GM19099 (cell line): ENCODE data around the gene RAB1A.

Source experiments
- POLR2A ChIP-seq: IDR thresholded peaks from 3 replicates; pipeline ENCODE4 v1.6.1; 2011; ENCODE audit warnings: low read depth; ENCODE audit not compliant: insufficient read length; ENCODE audit errors: extremely low read depth

RAB1A gene

DNA sequence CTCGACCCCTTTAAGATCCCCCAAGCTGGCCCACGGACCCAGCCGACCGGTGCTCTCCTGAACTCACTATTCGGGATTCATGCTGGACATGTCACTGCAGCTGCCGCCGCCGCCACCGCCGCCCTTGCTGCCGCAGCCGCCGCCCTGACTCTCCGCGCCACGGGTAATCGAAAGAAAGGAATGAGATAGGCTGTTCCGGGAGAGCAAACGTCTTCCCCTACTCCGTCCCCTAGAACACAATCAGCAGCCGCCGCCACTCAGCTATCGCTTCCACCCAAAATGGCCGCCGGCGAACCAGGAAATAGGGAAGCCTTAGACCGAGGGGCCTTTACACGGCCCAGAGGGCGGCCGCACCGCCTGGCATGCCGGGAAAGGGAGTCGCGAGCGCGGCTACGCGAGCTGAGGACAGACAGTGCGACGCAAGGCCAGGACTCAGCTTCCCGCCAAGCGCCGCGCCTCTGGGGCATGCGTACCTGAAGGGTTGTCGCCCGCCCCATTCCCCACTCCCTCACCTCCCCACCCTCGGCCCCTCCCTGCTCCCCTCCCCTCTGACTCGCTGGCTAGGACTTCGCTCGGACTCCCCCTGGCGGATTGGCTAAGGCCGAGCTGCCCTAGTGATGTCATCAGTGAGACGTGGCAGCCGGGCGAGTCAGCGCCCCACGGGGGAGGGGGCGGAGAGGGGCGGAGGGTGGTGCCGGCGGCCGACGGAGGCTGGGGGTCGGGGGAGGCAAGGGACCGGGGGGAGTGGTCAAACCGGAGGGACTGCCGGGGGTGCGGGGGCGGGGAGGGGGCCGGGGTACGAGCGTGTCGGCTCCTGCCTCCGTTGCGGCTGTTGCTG is at the start of gene RAB1A:
TSS of gene RAB1A (minus strand) at position 281 of the 838 bp plus-strand sequence. CDS start at position 90, 191 bp downstream.
- TF ChIP-seq POLR2A: peak; percentile 84

DNA sequence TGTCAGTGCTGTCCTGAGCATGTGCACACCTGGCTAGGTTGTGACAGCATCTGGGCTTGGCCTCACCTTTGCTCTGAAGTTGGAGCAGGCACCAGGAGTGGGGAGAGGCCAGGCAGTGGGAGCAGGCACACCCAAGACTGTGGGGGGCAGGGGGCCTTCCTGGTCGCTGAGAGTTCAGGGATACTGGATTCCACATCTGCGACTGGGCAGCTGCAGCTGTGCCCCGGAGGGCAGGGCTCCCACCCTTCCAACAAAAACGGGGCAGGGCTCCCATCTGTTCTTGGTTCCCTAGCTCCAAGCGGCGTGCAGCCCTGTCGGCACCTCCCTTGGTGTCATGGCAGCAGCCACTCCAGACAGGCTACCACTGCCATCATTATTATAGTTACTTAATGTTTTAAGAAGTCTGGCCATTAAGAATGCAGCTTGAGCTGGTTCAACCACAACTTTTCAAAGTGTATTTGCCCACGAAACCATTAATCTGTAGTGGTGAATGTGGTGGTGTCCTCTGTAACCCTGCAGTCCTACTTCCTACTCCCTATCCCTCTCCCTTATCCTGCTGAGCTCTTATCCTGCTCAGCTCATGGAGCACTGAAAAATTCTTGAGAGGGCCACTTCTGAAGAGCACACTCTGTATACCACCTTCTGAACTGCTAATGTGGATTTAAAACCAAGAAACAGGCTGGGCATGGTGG is 48.0 kb upstream of the RAB1A start:
- TF ChIP-seq POLR2A: no peak

DNA sequence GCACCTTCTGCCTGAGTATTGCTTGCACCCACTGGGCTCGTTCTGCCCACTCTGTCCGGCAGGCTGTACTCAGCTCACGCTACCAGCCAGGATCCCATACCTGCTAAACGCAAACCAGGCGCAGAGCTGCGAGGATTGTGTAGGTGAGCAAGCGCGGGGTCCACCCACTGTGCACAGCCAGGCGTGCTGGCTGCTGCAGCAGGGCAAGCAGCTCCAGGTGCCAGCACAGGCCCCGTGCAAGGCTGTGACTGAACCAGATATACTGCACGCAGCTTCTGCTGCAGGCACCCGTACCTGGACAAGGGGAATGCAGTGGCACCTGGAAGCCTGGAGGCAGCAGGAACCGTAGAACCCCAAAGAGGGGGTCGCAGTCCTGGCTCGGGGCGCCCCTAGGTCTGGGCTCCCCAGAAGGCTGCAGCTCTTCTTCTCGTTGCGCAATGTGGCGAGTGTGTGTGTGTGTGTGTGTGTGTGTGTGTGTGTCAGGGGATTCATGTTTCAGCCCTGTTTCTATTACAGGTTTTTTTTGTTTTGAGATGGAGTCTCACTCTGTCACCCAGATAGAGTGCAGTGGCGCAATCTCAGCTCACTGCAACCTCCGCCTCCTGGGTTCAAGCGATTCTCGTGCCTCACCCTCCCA is 46.1 kb upstream of the RAB1A start:
- TF ChIP-seq POLR2A: no peak

DNA sequence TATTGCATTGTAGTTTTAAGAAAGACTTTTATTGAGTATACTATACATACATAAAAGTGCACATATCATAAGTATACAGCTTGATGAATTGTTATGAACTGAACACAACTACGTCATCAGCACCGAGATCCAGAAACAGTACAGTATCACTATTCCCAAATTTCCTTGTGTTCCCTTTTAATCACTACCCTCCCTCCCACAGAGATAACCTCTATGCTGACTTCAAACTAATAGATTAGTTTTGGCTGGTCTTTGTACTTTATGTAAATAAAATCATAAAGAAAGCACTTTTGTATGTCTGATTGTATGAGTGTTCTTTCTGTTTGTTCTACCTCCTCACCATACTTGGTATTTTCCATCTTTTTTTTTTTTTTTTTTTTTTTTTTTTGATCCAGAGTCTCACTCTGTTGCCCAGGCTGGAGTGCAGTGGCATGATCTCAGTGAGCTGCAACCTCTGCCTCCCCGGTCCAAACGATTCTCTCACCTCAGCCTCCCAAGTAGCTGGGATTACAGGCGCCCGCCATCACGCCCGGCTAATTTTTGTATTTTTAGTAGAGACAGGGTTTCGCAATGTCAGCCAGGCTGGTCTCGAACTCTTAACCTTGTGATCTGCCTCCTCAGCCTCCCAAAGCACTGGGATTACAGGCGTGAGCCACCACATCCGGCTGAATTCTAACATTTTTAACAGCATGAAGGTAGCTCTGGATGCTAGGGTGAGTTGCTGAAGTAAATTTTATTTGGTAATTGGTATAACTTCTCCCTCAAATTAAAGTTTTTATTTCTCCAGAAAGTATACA is 43.3 kb upstream of the RAB1A start:
- no peak for TF ChIP-seq POLR2A

DNA sequence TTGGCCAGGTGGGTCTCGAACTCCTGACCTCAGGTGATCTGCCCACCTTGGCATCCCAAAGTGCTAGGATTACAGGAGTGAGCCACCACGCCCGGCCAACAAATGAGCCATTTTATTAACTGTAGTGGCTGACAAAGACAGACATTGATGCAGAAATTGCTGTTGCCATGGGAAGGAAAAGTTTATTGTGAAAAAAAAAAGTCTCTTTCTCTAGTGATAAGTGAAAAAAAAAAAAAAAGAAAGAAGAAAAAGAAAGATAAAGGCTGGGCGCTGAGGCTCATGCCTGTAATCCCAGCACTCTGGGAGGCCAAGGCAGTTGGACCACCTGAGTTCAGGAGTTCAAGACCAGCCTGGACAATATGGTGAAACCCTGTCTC is 39.8 kb upstream of the RAB1A start:
- TF ChIP-seq POLR2A: no peak

DNA sequence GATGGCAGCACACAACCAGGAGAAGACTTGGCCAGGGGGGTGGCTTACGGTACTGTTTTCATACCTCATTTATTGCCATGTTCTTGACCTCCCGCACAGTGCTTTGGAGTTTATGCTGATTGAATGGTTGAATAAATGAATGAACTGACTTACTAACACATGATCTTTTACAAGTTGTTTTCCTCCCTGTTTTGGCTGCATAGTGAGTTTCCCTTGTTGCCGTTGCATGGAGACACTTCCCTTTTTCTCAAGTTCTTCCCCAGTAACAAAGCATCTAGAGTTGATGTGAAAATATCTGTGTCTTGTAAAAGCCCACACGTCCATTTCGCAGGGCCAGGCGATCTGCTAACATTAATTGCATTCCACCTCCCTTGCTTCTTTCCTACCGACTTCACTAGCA is 35.7 kb upstream of the RAB1A start:
- TF ChIP-seq POLR2A: no peak

DNA sequence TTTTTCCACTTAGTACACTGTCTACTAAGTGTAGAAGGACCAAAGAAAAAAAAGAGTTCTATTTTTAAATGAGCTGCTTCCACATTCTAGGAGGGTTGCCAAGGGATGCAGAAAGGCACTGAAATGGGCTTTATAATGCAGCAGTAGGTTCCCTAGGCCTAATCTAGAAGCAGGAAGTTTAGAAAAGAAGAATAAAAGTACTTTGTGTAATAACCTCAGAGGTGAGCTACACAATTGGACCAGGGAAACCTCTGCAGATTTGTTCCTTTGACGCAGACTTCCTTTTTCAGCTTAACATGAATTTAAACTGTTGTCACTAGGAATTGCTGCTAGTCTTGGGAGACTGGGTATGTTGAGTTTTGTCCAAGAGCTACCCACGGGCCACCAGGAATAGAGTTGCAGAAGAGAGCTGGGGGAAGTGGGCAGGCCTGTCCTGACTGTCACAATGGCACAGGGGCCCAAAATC is 34.6 kb upstream of the RAB1A start:
- no peak for TF ChIP-seq POLR2A

DNA sequence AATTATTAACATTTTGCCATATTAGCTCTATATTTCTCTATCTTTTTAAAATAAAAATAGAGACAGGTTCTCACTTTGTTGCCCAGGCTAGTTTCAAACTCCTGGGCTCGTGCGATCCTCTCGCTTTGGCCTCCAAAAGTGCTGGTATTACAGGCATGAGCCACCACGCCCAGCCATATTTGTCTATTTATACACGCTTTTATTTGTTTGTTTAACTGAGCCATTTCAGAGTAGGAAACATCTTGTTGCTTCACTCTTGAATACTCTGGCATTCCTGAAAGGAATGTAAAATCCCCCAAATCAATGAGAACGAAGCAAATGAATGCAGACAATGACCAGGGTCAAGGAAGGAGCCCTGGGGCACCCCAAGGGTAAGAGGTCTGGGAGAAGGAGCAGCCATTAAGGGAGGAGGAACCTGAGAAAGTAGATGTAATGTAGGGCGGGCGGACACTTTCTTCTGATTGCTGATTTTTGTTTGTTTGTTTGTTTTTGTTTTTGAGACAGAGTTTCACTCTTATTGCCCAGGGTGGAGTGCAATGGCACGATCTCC is 31.7 kb upstream of the RAB1A start:
- TF ChIP-seq POLR2A: no peak

DNA sequence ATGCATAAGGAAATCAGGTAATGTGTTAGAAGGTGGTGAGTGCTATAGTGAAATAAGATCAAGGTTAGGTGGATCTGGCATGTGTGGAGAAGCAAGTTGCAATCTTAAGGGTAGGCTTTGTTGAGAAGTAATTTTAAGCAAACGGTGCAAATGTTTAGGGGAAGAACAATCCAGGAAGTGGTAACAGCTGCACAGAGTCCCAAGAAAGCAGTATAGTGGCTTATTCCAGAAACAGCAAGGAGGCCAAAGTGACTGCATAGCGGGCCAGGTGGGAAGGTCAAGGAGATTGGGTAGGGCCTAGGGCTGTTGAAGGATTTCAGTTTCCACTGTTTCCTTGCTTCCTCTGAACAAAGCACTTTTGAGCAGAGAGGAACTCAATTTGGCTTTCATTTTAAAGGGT is 30.0 kb upstream of the RAB1A start:
- TF ChIP-seq POLR2A: no peak

DNA sequence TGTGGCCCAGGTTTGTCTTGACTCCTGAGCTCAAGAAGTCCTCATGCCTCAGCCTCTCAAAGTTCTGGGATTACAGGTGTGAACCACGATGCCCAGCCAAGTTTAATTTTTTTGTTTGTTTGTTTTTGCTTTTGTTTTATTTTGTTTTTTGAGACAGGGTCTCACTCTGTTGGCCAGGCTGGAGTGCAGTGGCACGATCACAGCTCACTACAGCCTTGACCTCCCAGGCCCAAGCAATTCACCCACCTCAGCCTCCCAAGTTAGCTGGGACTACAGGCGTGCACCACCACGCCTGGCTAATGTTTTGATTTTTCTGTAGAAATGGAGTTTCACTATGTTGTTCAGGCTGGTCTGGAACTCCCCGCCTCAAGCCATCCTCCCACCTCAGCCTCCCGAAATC is 29.4 kb upstream of the RAB1A start:
- no peak for TF ChIP-seq POLR2A

DNA sequence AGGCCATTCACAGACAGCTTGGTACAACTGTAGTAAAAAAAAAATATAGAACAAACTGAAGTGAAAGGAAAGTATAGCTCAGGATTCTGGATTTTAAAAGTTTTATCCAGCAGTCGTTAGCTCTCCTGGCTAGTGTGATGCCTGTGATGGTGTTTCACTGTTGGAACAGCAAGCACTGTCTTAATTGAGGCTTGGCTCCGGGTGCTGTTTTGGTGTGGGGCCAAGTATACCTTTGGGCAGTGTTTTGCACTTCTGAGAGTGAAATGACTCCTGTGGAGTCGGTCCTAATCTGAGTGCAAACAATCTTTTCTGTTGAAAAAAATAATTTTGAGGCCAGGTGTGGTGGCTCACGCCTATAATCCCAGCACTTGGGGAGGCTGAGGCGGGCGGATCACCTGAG is 28.7 kb upstream of the RAB1A start:
- TF ChIP-seq POLR2A: no peak

DNA sequence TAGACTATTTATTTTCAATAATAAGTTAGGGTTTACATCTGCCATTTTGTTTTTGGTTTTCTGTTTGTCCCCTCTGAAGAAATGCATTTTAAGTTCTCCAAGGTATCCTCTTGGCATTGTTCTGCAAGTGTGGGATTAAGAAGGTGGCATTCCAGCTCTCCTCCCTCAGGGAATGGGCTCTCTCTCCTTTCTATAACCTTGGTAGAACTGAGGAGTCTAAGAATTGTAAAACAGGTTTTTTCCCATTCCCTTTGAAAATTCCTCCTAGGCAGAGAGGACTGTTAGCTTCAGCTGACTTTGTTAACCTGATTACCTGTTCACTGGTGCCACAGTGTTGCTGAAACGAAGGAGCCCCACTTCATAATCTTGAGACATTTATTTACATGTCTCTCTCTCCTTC is 26.1 kb upstream of the RAB1A start:
- TF ChIP-seq POLR2A: no peak

DNA sequence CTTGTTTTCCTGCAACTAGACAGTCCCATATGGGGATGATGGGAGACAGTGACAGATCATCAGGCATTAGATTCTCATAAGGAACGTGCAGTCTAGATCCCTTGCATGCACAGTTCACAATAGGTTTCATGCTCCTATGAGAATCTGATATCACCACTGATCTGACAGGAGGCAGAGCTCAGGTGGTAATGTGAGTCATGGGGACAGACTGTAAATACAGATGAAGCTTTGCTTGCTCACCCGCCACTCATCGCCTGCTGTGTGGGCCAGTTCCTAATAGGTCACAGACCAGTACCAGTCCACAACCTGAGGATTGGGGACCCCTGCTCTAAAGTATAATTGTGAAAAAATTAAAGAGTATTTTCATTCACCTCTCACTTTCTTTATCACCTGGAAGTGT is 23.6 kb upstream of the RAB1A start:
- TF ChIP-seq POLR2A: no peak

DNA sequence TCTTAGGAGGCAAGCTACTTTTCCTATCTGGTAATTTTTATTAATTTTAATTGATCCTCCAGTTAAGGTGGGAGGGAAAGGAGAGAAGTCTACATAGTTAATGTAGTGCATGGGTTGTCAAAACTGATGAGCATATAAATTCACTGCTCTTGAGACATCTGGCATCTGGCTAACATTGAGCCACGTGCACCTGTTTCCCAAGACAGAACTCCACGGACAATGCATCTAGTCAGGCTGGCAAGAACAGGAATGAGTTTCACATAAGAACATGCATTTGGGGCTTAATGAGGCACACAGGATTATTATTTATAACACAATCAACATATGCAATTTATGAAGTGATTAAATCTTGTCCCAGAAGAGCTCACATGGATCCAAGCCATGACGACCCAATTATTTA is 16.2 kb upstream of the RAB1A start:
- TF ChIP-seq POLR2A: no peak

DNA sequence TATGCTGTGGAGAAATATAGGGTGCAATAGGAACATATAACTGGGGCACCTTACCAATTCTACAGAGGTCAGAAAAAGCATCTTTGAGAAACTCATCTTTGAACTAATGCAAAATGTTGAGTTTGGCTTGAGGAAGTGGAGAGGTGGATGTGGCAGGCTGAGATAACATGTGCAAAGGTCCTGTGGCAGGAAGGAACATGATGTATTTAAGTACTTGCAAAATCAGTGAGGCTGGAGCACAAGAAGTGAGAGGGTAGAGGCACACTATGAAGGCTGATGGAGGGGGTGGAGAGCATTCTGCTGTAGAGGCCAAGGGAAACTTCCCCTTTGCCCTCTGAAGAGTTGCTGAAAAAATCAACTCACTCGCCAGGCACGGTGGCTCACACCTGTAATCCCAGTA is 14.7 kb upstream of the RAB1A start:
- no peak for TF ChIP-seq POLR2A
